ENCODE results near the gene ZNF382. TPM values are rescaled to one million over a fixed set of nuclear protein-coding genes. Genes with fewer than 3 reads are reported as not detected.

ZNF382 gene
- total RNA-seq, 1 donor from 2014 or later: 18.3 TPM

Other genes starting within 250 kb of the ZNF382 start
- 2.8 TPM for gene ZFP14, start 226.1 kb upstream of the ZNF382 start, total RNA-seq
- 5.0 TPM for gene ZFP82, start 186.7 kb upstream of the ZNF382 start, total RNA-seq
- gene ZNF566, start 115.8 kb upstream of the ZNF382 start, total RNA-seq: 11.8 TPM
- gene ZNF260, start 77.0 kb upstream of the ZNF382 start, total RNA-seq: 10.9 TPM
- gene ZNF529, start 32.0 kb upstream of the ZNF382 start, total RNA-seq: 14.1 TPM
- 9.8 TPM for gene ZNF461, start 61.5 kb downstream of the ZNF382 start, total RNA-seq
- gene ZNF567, start 82.3 kb downstream of the ZNF382 start, total RNA-seq: 3.8 TPM
- gene ZNF850, start 167.5 kb downstream of the ZNF382 start, total RNA-seq: 5.2 TPM
- 7.3 TPM for gene ZNF790, start 233.1 kb downstream of the ZNF382 start, total RNA-seq
- 2.9 TPM for gene ZNF345, start 245.6 kb downstream of the ZNF382 start, total RNA-seq